ENCODE results near the gene ATP10A. TPM values are rescaled to one million over a fixed set of nuclear protein-coding genes. Genes with fewer than 3 reads are reported as not detected.

The ATP10A gene
- total RNA-seq, 4 donors from 2014 or later = 3.8 to 7.1 (median 5.2) TPM

- no peaks in the 10 kb centered on the region for H3K4me1 ChIP-seq
- DNase-seq (ENCODE audit: low spot score in 2 of 2) = peak in 1 of 2 donors; percentile 65
- no peak overlapping the region for H3K27ac ChIP-seq
- no peak overlapping the region for H3K4me3 ChIP-seq
- H3K9me3 ChIP-seq = no peaks in the 10 kb centered on the region
- WGBS = 38% methylated on average over 9 of the region's 10 CpGs
- peaks cover 9% of the 10 kb centered on the region for H3K36me3 ChIP-seq
- no peak for TF ChIP-seq POLR2A (IDR thresholded peaks at IDR 0.05)
- TF ChIP-seq CTCF (IDR thresholded peaks at IDR 0.05) = peak in 1 of 2 donors; percentile 53
- no peaks in the 10 kb centered on the region for H3K27me3 ChIP-seq
Observed at GRCh38 chr15:25710184-25710583, 152.9 kb downstream of the ATP10A start.

- TF ChIP-seq POLR2AphosphoS5 (IDR thresholded peaks at IDR 0.05) (no peak), EP300 (IDR thresholded peaks at IDR 0.05) (no peak), CTCF (IDR thresholded peaks at IDR 0.05) (no peak), POLR2A (IDR thresholded peaks at IDR 0.05) (no peak)
- Histone ChIP-seq H3K4me3 (no peak overlapping the region), H3K36me3 (peaks cover 9% of the 10 kb centered on the region), H3K27ac (no peak overlapping the region), H3K4me1 (no peaks in the 10 kb centered on the region), H3K27me3 (no peaks in the 10 kb centered on the region), H3K9me3 (no peaks in the 10 kb centered on the region)
- 93% methylated on average over 15 of the region's 19 CpGs for WGBS
- DNase-seq (ENCODE audit: low spot score in 2 of 2) = peak in 1 of 2 donors; percentile 52
Observed at GRCh38 chr15:25709437-25710159, 153.5 kb downstream of the ATP10A start.

GRCh38 chr15:25708391-25708790 lies 154.7 kb downstream of the ATP10A start:
- DNase-seq (ENCODE audit: low spot score in 2 of 2) = peak in 1 of 2 donors; percentile 41
- no peak overlapping the region for H3K27ac ChIP-seq
- 88% methylated on average over 8 of the region's 8 CpGs for WGBS
- H3K4me3 ChIP-seq = no peak overlapping the region
- TF ChIP-seq POLR2A (IDR thresholded peaks at IDR 0.05) (no peak), CTCF (IDR thresholded peaks at IDR 0.05) (no peak), EP300 (IDR thresholded peaks at IDR 0.05) (no peak), POLR2AphosphoS5 (IDR thresholded peaks at IDR 0.05) (no peak)
- no peaks in the 10 kb centered on the region for H3K4me1 ChIP-seq
- no peaks in the 10 kb centered on the region for H3K9me3 ChIP-seq
- peaks cover 9% of the 10 kb centered on the region for H3K36me3 ChIP-seq
- H3K27me3 ChIP-seq = no peaks in the 10 kb centered on the region

GRCh38 chr15:25707656-25708365 lies 155.3 kb downstream of the ATP10A start:
- WGBS = 84% methylated on average over 27 of the region's 27 CpGs
- TF ChIP-seq CTCF (IDR thresholded peaks at IDR 0.05) (no peak), EP300 (IDR thresholded peaks at IDR 0.05) (no peak), POLR2AphosphoS5 (IDR thresholded peaks at IDR 0.05) (no peak), POLR2A (IDR thresholded peaks at IDR 0.05) (no peak)
- DNase-seq (ENCODE audit: low spot score in 2 of 2) = peak; percentile 44 to 52

More at GRCh38 chr15:25707656-25708365, 155.3 kb downstream of the ATP10A start:
- H3K27ac ChIP-seq = no peak overlapping the region
- no peaks in the 10 kb centered on the region for H3K4me1 ChIP-seq
- H3K4me3 ChIP-seq = no peak overlapping the region
- peaks cover 6% of the 10 kb centered on the region for H3K36me3 ChIP-seq
- no peaks in the 10 kb centered on the region for H3K27me3 ChIP-seq
- no peaks in the 10 kb centered on the region for H3K9me3 ChIP-seq
